Heart left ventricle (tissue), 16 donors: Measurements from ENCODE around the gene VIT. TPM values are rescaled to one million over a fixed set of nuclear protein-coding genes. Genes with fewer than 3 reads are reported as not detected.

Experiments
- ATAC-seq, 4 donors: fragments of 200-7000 bp; cut with Tn5 transposase; one replicate each; pipeline ENCODE4 v1.9.1; 2020 to 2022; ENCODE audit warnings: moderate library complexity in 4 of 4, mild to moderate bottlenecking in 3 of 4, moderate number of reproducible peaks in 1 of 4
- DNase-seq, 5 donors: peaks; one replicate each; pipeline ENCODE4 v3.0.0-alpha.2; 2020
- H3K27ac ChIP-seq, 12 donors: fragments of 200-600 bp; sonication (generic) in 4 of 12; one replicate each; pipeline versions ENCODE4 v1.5.0 to v1.8.0; 2016 to 2022; ENCODE audit warnings: mild to moderate bottlenecking in 2 of 12
- H3K27me3 ChIP-seq, 9 donors: fragments of 200-600 bp; sonication (generic) in 2 of 9; one replicate each; pipeline versions ENCODE4 v1.5.1 to v1.8.0; 2016 to 2022; ENCODE audit warnings: mild to moderate bottlenecking in 3 of 9
- H3K36me3 ChIP-seq, 9 donors: fragments of 200-600 bp; sonication (generic) in 2 of 9; one replicate each; pipeline versions ENCODE4 v1.5.0 to v1.8.0; 2018 to 2022; ENCODE audit warnings: mild to moderate bottlenecking in 2 of 9
- H3K4me1 ChIP-seq, 12 donors: fragments of 200-600 bp; sonication (generic) in 4 of 12; one replicate each; pipeline versions ENCODE4 v1.5.0 to v1.8.0; 2016 to 2022; ENCODE audit warnings: mild to moderate bottlenecking in 3 of 12
- H3K4me3 ChIP-seq, 12 donors: fragments of 200-600 bp; sonication (generic) in 4 of 12; one replicate each; pipeline versions ENCODE4 v1.5.0 to v1.8.0; 2017 to 2022; ENCODE audit warnings: mild to moderate bottlenecking in 9 of 12, moderate library complexity in 4 of 12
- H3K9me3 ChIP-seq, 12 donors: fragments of 200-600 bp; sonication (generic) in 4 of 12; one replicate each; pipeline versions ENCODE4 v1.5.0 to v1.8.0; 2016 to 2022; ENCODE audit warnings: mild to moderate bottlenecking in 1 of 12
- POLR2A ChIP-seq, 2 donors: fragments of 450-650 bp; IDR thresholded peaks; one replicate each; pipeline ENCODE4 v1.6.1; 2017; ENCODE audit warnings: antibody characterized with exemption in 2 of 2, mild to moderate bottlenecking in 2 of 2, moderate library complexity in 2 of 2
- WGBS, 4 donors: extraction: QIAGEN DNeasy Blood & Tissue Kit in 2 of 4; methylation state at CpG; one replicate each; pipeline versions ENCODE4 v1.1.5 to v1.1.7; 2013 to 2018; 5-methylcytosine and 5-hydroxymethylcytosine counted together
- intact Hi-C, 10 donors: fragments of 100-400 bp; cut with DNase I; formaldehyde crosslinking; loops; one replicate each; pipeline versions ENCODE4 v1.11.1 to v1.14.2; 2022
- polyA plus RNA-seq, 2 donors: library from polyadenylated mRNA; stranded (reverse); fragments of 200-250 nt; gene quantifications; one replicate each; pipeline ENCODE4 v1.2.3, GENCODE V29; 2013
- total RNA-seq, 9 donors: library from RNA; depleted of rRNA in 2 of 9; stranded (reverse); fragments of >200 nt in 2 of 9; fragmentation: NEBNext Ultra II Directional in 3 of 9; extraction: Animal tissue kit (Norgen Biotek cat#: 25700) in 3 of 9; gene quantifications; one replicate each; pipeline versions ENCODE4 v1.1.0 to v1.2.4, GENCODE V29; 2016 to 2023
- TF ChIP-seq, protein P1 (sequence below), 12 donors: fragments of 200-600 bp; sonication (generic) in 4 of 12; IDR thresholded peaks; one replicate each; pipeline versions ENCODE4 v1.5.0 to v1.8.0; 2018 to 2022; ENCODE audit warnings: antibody characterized with exemption in 12 of 12, mild to moderate bottlenecking in 5 of 12
- donor health status: ischemic (EF 13 %, LVEDD 7.1; RV severe dilation, severe dysfunction).
- donor health status: healthy with polysubstance abuse.
- donor health status: DM: no; HTN: yes; CAD: no.
- donor health status: DM: no; HTN: no; CAD: no.
- donor health status: ischemic (EF 25% LVEDD 6.9; RV normal size, moderate dysfunction).
- donor health status: ischemic (EF 25% LVEDD 5.7; RV mildly dilated, moderate dysfunction).
- donor health status: healthy.
- donor health status: DM: yes; HTN: yes; CAD: no.
- donor health status: ischemic (EF 35%, LVEDD 5.7; RV mildly dilated, moderate dysfunction).
- donor health status: nonischemic (EF 11% LVEDD 7.7; RV severe dilation, severe dysfunction).
- donor health status: DM: yes; HTN: yes; CAD: no.
- donor health status: PGD.
- donor health status: ischemic (EF 29% LVEDD 5.4; RV normal size, mild dysfunction).
- donor health status: nonischemic (EF 23%, LVEDD 6.1; RV moderate dilation, normal function).

The VIT gene
- total and polyA plus RNA-seq, 11 donors = 1.0 to 34.9 (median 4.9) TPM

DNA sequence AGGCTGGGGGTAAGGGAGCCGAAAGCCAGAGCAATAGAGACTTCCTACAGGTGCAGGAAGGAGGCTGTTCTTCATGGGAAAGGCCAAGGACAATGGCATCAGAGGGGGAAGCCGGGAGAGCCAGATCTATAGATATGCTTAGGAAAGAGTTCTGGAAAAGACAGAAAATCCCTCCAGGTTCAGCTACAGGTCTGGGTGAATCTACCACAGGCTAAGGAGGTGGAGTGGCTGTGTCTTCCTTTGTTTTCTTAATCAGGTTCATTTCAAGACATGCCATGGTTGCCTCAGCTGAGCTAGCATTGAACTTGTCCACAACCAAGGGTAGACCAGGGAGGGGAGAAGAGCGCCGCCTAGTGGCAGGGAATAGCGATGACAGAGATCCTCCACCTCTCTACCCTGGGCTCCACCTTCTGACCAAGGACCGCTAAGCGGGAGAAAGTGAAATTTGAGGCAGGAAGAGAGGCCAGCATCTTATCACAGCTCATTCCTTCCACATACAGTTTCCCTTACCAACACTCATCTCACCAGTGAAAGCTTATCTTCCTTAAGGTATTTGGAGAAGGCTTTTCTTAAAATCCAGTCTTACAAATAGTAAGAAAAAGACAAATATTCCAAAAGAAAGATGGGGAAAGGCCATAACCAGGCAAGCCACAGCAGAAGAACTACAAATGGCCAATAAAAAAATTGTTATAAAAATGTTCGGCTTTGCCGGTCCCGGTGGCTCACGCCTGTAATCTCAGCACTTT, 74.2 kb downstream of the VIT start:
- H3K36me3 ChIP-seq = no peaks in the 10 kb centered on the region
- no peaks in the 10 kb centered on the region for H3K4me1 ChIP-seq
- TF ChIP-seq POLR2A (IDR thresholded peaks at IDR 0.05) = no peak
- TF ChIP-seq, protein P1, sequence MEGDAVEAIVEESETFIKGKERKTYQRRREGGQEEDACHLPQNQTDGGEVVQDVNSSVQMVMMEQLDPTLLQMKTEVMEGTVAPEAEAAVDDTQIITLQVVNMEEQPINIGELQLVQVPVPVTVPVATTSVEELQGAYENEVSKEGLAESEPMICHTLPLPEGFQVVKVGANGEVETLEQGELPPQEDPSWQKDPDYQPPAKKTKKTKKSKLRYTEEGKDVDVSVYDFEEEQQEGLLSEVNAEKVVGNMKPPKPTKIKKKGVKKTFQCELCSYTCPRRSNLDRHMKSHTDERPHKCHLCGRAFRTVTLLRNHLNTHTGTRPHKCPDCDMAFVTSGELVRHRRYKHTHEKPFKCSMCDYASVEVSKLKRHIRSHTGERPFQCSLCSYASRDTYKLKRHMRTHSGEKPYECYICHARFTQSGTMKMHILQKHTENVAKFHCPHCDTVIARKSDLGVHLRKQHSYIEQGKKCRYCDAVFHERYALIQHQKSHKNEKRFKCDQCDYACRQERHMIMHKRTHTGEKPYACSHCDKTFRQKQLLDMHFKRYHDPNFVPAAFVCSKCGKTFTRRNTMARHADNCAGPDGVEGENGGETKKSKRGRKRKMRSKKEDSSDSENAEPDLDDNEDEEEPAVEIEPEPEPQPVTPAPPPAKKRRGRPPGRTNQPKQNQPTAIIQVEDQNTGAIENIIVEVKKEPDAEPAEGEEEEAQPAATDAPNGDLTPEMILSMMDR (IDR thresholded peaks at IDR 0.05) = peak in 10 of 12 donors; percentile 30 to 53 (median 42)
- 58 to 64% (median 62%) methylated on average over 11 of the region's 11 CpGs for WGBS, 4 donors
- H3K9me3 ChIP-seq = no peaks in the 10 kb centered on the region
- no peak overlapping the region for H3K4me3 ChIP-seq
- intact Hi-C loops = no loop called here
- peak in 1 of 5 donors; percentile 28 for DNase-seq
- H3K27me3 ChIP-seq = no peaks in the 10 kb centered on the region
- no peak overlapping the region for H3K27ac ChIP-seq
- ATAC-seq = no peak

DNA sequence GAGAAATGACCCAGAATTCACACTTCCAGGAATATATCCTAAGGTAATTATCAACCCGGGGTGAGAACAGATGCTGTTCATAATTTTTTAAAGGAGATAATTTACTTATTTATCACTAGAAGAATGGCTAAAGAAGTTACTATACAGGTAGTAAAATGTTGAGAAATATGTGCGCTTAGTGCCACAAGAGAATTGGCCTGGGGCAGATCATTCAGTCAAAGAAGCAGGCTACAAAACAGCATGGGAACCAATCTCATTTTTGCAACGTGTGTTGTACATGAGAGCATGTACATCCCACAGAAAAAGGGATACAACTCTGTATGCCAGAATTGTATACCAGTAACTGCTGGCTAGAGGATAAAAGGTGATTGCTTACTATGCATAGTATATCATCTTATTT, 75.2 kb downstream of the VIT start:
- ATAC-seq = no peak
- no peak for TF ChIP-seq POLR2A (IDR thresholded peaks at IDR 0.05)
- TF ChIP-seq, protein P1 (IDR thresholded peaks at IDR 0.05) = no peak
- intact Hi-C loops = no loop called here
- Histone ChIP-seq H3K36me3 (no peaks in the 10 kb centered on the region), H3K27me3 (no peaks in the 10 kb centered on the region), H3K27ac (no peak overlapping the region), H3K4me1 (no peaks in the 10 kb centered on the region), H3K4me3 (no peak overlapping the region), H3K9me3 (no peaks in the 10 kb centered on the region)
- DNase-seq = no peak
- WGBS, 4 donors = 77 to 84% (median 83%) methylated on average over 3 of the region's 3 CpGs

DNA sequence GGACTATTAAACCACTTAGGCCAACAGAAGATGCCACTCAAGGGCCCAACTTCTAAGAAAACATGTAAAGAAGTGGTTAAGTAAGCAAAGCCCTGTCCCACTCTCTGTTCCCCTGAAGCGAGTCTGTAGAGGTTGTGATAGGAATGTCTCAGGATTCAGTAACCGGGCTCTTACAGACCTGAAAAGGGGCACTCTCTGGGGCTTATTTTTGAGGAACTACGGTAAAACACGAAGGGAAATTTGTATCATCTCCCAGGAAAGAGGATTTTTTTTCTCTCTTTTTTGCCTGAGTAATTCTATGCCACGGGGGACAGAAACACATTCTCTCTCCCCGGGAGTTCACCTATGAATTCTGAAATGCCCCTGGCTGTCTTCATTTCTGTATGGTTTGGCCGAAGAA, 77.4 kb downstream of the VIT start:
- Histone ChIP-seq H3K4me3 (no peak overlapping the region), H3K36me3 (no peaks in the 10 kb centered on the region), H3K27ac (no peak overlapping the region), H3K27me3 (no peaks in the 10 kb centered on the region), H3K4me1 (peaks cover 0 to 3% (median 0%) of the 10 kb centered on the region in 12 donors), H3K9me3 (no peaks in the 10 kb centered on the region)
- no peak for DNase-seq
- WGBS, 4 donors = 77 to 87% (median 80%) methylated on average over 7 of the region's 7 CpGs
- TF ChIP-seq, protein P1 (IDR thresholded peaks at IDR 0.05) = no peak
- no peak for TF ChIP-seq POLR2A (IDR thresholded peaks at IDR 0.05)
- intact Hi-C loops = no loop called here
- no peak for ATAC-seq

DNA sequence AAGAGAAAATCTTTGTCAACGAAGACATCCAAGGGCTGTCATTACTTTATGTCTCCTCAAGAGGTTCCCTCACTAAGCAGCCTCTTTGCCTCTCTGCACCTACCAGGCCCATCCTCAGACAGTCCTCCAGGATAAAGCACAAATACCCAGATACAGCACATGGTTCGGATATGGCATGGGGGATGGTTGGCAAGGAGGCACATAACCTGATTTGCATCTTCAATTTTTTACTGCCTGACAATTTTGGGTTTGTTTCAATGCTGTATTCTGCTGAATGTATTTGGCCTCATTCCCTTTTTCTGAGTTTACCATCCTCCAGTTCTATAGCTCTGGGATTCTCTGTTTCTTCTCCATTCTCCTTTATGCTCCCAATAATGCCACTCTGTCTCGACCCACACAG, 78.8 kb downstream of the VIT start:
- intact Hi-C loops = loop anchor here in 1 of 10 donors (5.0 kb wide), 1 partner anchor 428 kb away; no protein-coding TSS in a partner anchor
- 83 to 91% (median 85%) methylated on average over 3 of the region's 3 CpGs for WGBS, 4 donors
- H3K36me3 ChIP-seq = no peaks in the 10 kb centered on the region

More for the DNA sequence above, 78.8 kb downstream of the VIT start:
- Histone ChIP-seq H3K27ac (no peak overlapping the region), H3K27me3 (no peaks in the 10 kb centered on the region), H3K9me3 (no peaks in the 10 kb centered on the region), H3K4me3 (no peak overlapping the region), H3K4me1 (peaks cover 0 to 5% (median 0%) of the 10 kb centered on the region in 12 donors)
- DNase-seq (no peak), ATAC-seq (no peak)
- TF ChIP-seq, protein P1 (IDR thresholded peaks at IDR 0.05) = no peak
- no peak for TF ChIP-seq POLR2A (IDR thresholded peaks at IDR 0.05)
